Measurements from ENCODE around the gene NPAS3.
A peak's percentile ranks its signal among the peaks of the same experiment; 100 is the strongest.

NPAS3 gene

DNA sequence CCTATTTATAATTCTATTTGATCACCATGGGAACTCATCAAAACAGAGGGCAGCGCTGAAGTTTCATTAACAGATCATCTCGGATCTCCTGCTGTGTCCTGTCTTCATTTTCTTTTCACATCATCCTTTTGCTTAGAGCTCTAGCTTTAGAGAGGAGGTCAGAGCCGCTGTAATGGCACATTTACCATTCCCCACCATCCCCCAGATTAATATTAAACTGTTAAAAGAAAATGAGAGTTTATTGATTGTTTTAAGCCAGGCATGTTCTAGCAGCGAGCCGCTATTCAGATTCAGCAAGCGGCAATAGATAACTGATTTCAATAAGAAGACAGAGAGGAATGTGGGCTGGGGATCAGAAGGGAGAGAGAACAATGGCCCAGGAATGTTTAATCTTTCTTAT, 703.4 kb downstream of the NPAS3 start:
- Histone ChIP-seq H3K27ac (ENCODE audit: low read depth, low read length) (no peak overlapping the region), H3K27me3 (ENCODE audit: control insufficient read depth, insufficient read depth, low read length) (no peaks in the 10 kb centered on the region), H3K4me3 (ENCODE audit: low read depth, low read length) (peak overlapping the region; percentile 36; the same call in 1 of the 2 replicates), H3K9me3 (ENCODE audit: control insufficient read depth, insufficient read depth, low read depth, low read length) (no peaks in the 10 kb centered on the region), H3K4me1 (ENCODE audit: control insufficient read depth, insufficient read depth, low read length) (peaks cover 25% of the 10 kb centered on the region), H3K36me3 (ENCODE audit: control insufficient read depth, insufficient read depth, low read length) (no peaks in the 10 kb centered on the region), H3K9ac (ENCODE audit: low read length) (no peak overlapping the region)

DNA sequence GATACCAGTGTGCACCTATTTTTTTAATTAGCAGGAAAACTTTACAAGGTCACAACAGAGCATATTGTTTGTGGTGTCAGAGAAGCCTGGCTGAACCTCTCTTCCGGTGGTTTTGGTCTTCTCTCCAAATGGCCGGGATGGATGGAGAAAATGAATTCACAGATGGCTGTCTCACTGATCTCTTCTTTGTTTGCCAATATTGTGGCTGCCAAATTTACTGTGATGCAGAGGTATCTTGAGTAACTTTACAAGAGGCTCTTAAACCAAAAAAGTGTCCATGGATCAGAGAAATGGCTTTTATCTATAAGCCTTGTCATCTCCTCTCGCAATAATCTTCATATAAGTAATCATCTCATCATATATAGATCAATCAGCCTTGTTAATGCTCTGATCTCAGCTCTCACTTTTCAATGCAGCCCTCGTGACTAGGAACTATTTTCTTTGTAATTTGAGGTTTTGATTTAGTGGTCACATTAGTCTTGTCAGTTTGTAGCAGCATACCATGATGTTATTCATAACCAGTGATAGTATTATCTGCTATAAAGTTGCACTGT, 704.1 kb downstream of the NPAS3 start:
- no peak overlapping the region; the same call in 1 of the 2 replicates for H3K4me3 ChIP-seq (ENCODE audit: low read depth, low read length)
- no peak overlapping the region for H3K9ac ChIP-seq (ENCODE audit: low read length)
- H3K9me3 ChIP-seq (ENCODE audit: control insufficient read depth, insufficient read depth, low read depth, low read length): no peaks in the 10 kb centered on the region

GRCh38 chr14:33643426-33644181, 704.9 kb downstream of the NPAS3 start:
- Histone ChIP-seq H3K9ac (ENCODE audit: low read length) (no peak overlapping the region), H3K27me3 (ENCODE audit: control insufficient read depth, insufficient read depth, low read length) (no peaks in the 10 kb centered on the region), H3K36me3 (ENCODE audit: control insufficient read depth, insufficient read depth, low read length) (no peaks in the 10 kb centered on the region), H3K9me3 (ENCODE audit: control insufficient read depth, insufficient read depth, low read depth, low read length) (no peaks in the 10 kb centered on the region), H3K4me3 (ENCODE audit: low read depth, low read length) (no peak overlapping the region), H3K27ac (ENCODE audit: low read depth, low read length) (no peak overlapping the region), H3K4me1 (ENCODE audit: control insufficient read depth, insufficient read depth, low read length) (peaks cover 25% of the 10 kb centered on the region)

More for the DNA sequence above, 704.1 kb downstream of the NPAS3 start:
- Histone ChIP-seq H3K36me3 (ENCODE audit: control insufficient read depth, insufficient read depth, low read length) (no peaks in the 10 kb centered on the region), H3K27ac (ENCODE audit: low read depth, low read length) (no peak overlapping the region), H3K27me3 (ENCODE audit: control insufficient read depth, insufficient read depth, low read length) (no peaks in the 10 kb centered on the region), H3K4me1 (ENCODE audit: control insufficient read depth, insufficient read depth, low read length) (peaks cover 25% of the 10 kb centered on the region)

DNA sequence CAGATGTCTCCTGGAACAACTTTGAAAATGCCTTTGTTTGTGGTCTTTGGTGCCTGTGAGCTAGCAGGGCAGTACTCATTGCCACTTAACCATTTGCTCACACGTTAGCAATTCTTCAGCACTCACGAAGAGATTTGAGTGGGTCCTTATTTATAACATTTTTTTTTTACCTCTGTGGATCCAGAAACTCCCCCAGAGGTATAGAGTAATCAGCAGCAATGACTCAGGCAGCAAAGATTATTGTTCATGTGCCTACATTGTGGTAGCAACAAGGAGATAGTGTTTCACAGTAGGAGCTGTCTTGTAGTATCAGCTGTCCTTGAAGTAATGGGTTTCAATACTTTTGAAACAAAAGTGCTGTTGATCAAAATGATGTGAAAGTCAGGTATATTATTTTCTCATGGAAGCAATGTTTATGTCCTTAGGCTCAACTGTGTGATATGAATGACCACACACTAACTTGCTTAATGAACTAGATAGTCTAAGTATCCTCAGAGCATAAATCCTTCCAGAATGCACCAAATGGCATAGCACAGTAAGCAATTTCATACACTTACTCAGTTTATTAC, 708.1 kb downstream of the NPAS3 start:
- Histone ChIP-seq H3K27me3 (ENCODE audit: control insufficient read depth, insufficient read depth, low read length) (no peaks in the 10 kb centered on the region), H3K9me3 (ENCODE audit: control insufficient read depth, insufficient read depth, low read depth, low read length) (no peaks in the 10 kb centered on the region), H3K36me3 (ENCODE audit: control insufficient read depth, insufficient read depth, low read length) (no peaks in the 10 kb centered on the region), H3K4me3 (ENCODE audit: low read depth, low read length) (no peak overlapping the region), H3K9ac (ENCODE audit: low read length) (no peak overlapping the region), H3K27ac (ENCODE audit: low read depth, low read length) (no peak overlapping the region), H3K4me1 (ENCODE audit: control insufficient read depth, insufficient read depth, low read length) (peaks cover 19% of the 10 kb centered on the region)

DNA sequence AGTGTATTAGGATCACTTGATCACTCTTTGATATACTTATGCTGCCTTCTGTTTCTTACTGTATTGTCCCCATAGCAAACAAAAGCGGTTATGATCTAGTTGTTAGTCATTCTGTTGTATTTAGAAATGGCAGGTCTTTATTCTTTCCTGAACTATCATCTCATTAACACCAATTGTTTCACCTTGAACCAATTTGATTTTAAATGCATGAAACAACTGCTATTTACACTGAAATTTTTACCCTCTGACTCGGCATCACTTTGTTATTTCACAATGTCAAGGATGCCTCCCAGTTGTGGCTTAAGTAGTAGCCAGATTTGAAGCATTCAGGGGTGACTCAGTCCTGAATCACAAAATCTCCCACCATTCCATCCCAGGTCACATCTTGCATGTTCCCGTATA, 708.7 kb downstream of the NPAS3 start:
- H3K9ac ChIP-seq (ENCODE audit: low read length): no peak overlapping the region
- H3K4me3 ChIP-seq (ENCODE audit: low read depth, low read length): no peak overlapping the region
- peaks cover 14% of the 10 kb centered on the region for H3K4me1 ChIP-seq (ENCODE audit: control insufficient read depth, insufficient read depth, low read length)
- H3K36me3 ChIP-seq (ENCODE audit: control insufficient read depth, insufficient read depth, low read length): no peaks in the 10 kb centered on the region
- H3K9me3 ChIP-seq (ENCODE audit: control insufficient read depth, insufficient read depth, low read depth, low read length): no peaks in the 10 kb centered on the region
- no peaks in the 10 kb centered on the region for H3K27me3 ChIP-seq (ENCODE audit: control insufficient read depth, insufficient read depth, low read length)
- no peak overlapping the region for H3K27ac ChIP-seq (ENCODE audit: low read depth, low read length)

DNA sequence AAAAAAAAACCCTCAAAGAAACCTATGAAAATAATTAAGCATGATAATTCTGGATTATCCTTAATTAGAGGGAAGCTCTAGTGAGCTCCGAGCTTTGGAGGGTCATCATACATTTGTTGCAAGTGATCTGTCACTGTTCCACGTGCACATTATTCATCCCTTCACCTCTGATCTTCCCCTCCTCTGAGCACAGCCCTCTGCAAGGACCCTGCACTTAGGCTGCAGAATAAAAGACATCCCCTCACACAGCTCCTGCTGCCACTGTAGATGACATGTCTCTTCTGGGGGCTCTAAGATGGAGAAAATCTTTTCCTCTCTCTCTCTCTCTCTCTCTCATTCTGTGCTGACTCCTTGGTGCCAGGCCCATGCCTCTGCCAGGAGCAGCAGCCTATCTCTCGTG, 711.8 kb downstream of the NPAS3 start:
- no peaks in the 10 kb centered on the region for H3K9me3 ChIP-seq (ENCODE audit: control insufficient read depth, insufficient read depth, low read depth, low read length)
- no peaks in the 10 kb centered on the region for H3K36me3 ChIP-seq (ENCODE audit: control insufficient read depth, insufficient read depth, low read length)
- H3K9ac ChIP-seq (ENCODE audit: low read length): no peak overlapping the region
- no peaks in the 10 kb centered on the region for H3K27me3 ChIP-seq (ENCODE audit: control insufficient read depth, insufficient read depth, low read length)
- H3K4me3 ChIP-seq (ENCODE audit: low read depth, low read length): no peak overlapping the region
- no peak overlapping the region for H3K27ac ChIP-seq (ENCODE audit: low read depth, low read length)
- no peaks in the 10 kb centered on the region for H3K4me1 ChIP-seq (ENCODE audit: control insufficient read depth, insufficient read depth, low read length)

DNA sequence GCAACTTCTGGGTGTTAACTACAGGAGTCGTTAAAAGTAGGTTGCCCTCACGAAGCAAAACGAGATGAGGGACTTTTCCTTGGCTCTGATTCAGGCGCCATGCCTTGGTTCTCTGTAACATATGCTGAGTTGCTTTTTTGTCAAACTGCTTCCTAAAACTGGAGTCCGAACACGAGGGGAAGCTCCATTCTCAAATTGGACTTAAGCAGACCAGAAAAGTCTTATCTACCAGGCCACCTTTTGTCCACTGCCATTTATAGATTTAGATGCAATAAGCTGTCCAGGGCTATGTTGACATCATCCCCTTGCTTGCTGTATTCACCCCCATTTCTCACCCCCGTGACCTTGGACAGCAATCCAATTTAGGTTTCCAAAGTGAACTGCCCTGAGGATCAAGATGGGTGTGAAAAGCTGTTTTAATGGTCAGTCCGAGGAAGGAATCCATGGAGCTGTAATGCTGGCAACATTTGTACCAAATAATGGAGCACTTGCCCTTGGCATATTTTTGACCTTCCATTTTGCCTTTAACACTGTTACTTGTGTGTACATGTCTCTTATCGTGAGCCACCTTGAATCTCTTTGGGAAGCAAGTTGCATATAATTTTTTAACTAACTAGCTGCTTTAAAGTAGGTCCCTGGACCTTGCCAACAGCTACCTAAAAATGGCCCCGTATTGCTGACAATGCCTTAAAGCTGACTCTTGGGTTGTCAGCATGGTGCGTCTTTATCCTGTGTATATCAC, 714.1 kb downstream of the NPAS3 start:
- H3K27me3 ChIP-seq (ENCODE audit: control insufficient read depth, insufficient read depth, low read length): no peaks in the 10 kb centered on the region

GRCh38 chr14:33653308-33653695, 714.6 kb downstream of the NPAS3 start:
- no peaks in the 10 kb centered on the region for H3K4me1 ChIP-seq (ENCODE audit: control insufficient read depth, insufficient read depth, low read length)
- no peak overlapping the region for H3K27ac ChIP-seq (ENCODE audit: low read depth, low read length)
- no peaks in the 10 kb centered on the region for H3K36me3 ChIP-seq (ENCODE audit: control insufficient read depth, insufficient read depth, low read length)

More for the DNA sequence above, 714.1 kb downstream of the NPAS3 start:
- H3K36me3 ChIP-seq (ENCODE audit: control insufficient read depth, insufficient read depth, low read length): no peaks in the 10 kb centered on the region
- no peaks in the 10 kb centered on the region for H3K4me1 ChIP-seq (ENCODE audit: control insufficient read depth, insufficient read depth, low read length)
- H3K4me3 ChIP-seq (ENCODE audit: low read depth, low read length): no peak overlapping the region
- no peaks in the 10 kb centered on the region for H3K9me3 ChIP-seq (ENCODE audit: control insufficient read depth, insufficient read depth, low read depth, low read length)
- H3K27ac ChIP-seq (ENCODE audit: low read depth, low read length): no peak overlapping the region
- H3K9ac ChIP-seq (ENCODE audit: low read length): no peak overlapping the region

GRCh38 chr14:33655421-33655820, 716.7 kb downstream of the NPAS3 start:
- H3K27ac ChIP-seq (ENCODE audit: low read depth, low read length): no peak overlapping the region
- no peaks in the 10 kb centered on the region for H3K36me3 ChIP-seq (ENCODE audit: control insufficient read depth, insufficient read depth, low read length)
- no peaks in the 10 kb centered on the region for H3K9me3 ChIP-seq (ENCODE audit: control insufficient read depth, insufficient read depth, low read depth, low read length)
- H3K4me3 ChIP-seq (ENCODE audit: low read depth, low read length): no peak overlapping the region
- H3K4me1 ChIP-seq (ENCODE audit: control insufficient read depth, insufficient read depth, low read length): no peaks in the 10 kb centered on the region
- H3K9ac ChIP-seq (ENCODE audit: low read length): no peak overlapping the region
- H3K27me3 ChIP-seq (ENCODE audit: control insufficient read depth, insufficient read depth, low read length): no peaks in the 10 kb centered on the region

More at GRCh38 chr14:33653308-33653695, 714.6 kb downstream of the NPAS3 start:
- H3K27me3 ChIP-seq (ENCODE audit: control insufficient read depth, insufficient read depth, low read length): no peaks in the 10 kb centered on the region
- no peaks in the 10 kb centered on the region for H3K9me3 ChIP-seq (ENCODE audit: control insufficient read depth, insufficient read depth, low read depth, low read length)
- H3K4me3 ChIP-seq (ENCODE audit: low read depth, low read length): no peak overlapping the region
- H3K9ac ChIP-seq (ENCODE audit: low read length): no peak overlapping the region

DNA sequence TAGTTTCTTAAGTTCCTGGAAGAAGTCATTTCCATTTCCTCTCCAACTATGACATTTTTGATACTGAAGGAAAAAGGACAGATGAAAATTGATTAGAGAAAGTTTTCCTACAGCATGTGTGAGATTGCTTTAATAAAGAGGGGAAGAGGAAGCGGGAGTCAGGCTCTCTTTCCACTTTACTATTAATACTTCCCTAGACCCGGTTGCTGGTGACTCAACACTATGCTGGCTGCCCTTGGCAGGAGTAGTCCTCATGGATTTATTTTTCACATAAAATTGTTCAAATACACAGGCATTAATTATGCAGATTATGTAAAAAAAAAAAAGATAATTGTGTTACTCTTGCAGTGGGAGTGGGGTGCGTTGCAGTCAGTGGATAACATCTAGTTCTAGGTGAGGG, 718.8 kb downstream of the NPAS3 start:
- H3K4me3 ChIP-seq (ENCODE audit: low read depth, low read length): no peak overlapping the region
- H3K27ac ChIP-seq (ENCODE audit: low read depth, low read length): no peak overlapping the region
- no peaks in the 10 kb centered on the region for H3K9me3 ChIP-seq (ENCODE audit: control insufficient read depth, insufficient read depth, low read depth, low read length)
- H3K4me1 ChIP-seq (ENCODE audit: control insufficient read depth, insufficient read depth, low read length): no peaks in the 10 kb centered on the region
- H3K36me3 ChIP-seq (ENCODE audit: control insufficient read depth, insufficient read depth, low read length): no peaks in the 10 kb centered on the region
- H3K9ac ChIP-seq (ENCODE audit: low read length): no peak overlapping the region
- no peaks in the 10 kb centered on the region for H3K27me3 ChIP-seq (ENCODE audit: control insufficient read depth, insufficient read depth, low read length)

DNA sequence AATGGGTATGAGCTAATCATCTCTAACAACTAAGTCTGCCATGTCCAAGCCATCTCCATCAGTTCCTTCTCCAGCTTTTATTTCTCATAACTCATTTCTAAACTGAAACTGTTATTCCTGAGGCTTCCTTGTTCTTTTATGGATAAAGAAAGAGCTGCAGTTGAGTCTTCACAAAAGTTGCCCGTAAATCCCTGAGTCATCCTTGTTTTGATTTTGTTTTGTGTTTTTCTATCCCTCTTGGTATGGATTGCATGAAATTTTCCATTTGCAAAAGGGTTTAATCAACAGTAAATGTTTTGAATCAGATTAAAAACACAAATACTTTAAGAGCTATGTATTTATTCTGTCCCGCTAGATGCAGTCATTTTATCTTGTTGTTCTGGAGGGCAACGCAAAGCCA, 721.6 kb downstream of the NPAS3 start:
- H3K9me3 ChIP-seq (ENCODE audit: control insufficient read depth, insufficient read depth, low read depth, low read length): 0 out of 2 replicates have a peak, but pooled peaks cover 3% of the 10 kb centered on the region
- H3K4me1 ChIP-seq (ENCODE audit: control insufficient read depth, insufficient read depth, low read length): no peaks in the 10 kb centered on the region
- H3K27me3 ChIP-seq (ENCODE audit: control insufficient read depth, insufficient read depth, low read length): no peaks in the 10 kb centered on the region
- no peak overlapping the region for H3K9ac ChIP-seq (ENCODE audit: low read length)
- no peak overlapping the region for H3K4me3 ChIP-seq (ENCODE audit: low read depth, low read length)
- H3K27ac ChIP-seq (ENCODE audit: low read depth, low read length): no peak overlapping the region
- no peaks in the 10 kb centered on the region for H3K36me3 ChIP-seq (ENCODE audit: control insufficient read depth, insufficient read depth, low read length)

Measured in HUES6 (cell line).